ENCODE measurements around the gene OR4C5.
"Not testable (repeated sequence)": the region's sequence is repeated elsewhere in the genome, so short reads cannot be mapped to it uniquely, and the experiment has no call there.

Gene OR4C5

GRCh38 chr11:48366365-48366764 is at the start of gene OR4C5:
Gene OR4C5 (minus strand): TSS chr11:48366465. CDS start chr11:48366465, 0 bp downstream.
- DNase-seq (ENCODE audit: low read depth): no peak

GRCh38 chr11:48384670-48385069 is 18.4 kb upstream of the OR4C5 start:
- DNase-seq (ENCODE audit: low read depth): no peak

DNA sequence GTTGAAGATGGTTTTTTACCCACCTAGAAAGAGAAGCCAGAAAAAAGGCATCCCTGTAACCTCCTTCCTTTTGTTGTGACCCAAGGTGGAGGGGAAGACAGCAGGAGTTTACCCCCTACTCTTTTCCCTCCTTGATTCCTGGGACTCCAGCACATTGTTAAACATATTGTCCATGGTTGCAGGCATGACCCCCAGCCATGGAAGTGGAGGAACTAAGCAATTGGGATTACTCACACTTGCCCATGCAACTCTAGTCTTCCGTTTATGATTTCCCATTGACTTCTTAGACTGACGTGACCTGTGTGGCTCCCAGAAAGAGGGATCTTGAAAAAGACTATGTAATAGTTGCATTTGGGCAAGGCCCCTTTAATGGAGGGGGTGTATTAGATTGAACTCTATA is 17.9 kb upstream of the OR4C5 start:
- DNase-seq (ENCODE audit: low read depth): not testable (repeated sequence)

DNA sequence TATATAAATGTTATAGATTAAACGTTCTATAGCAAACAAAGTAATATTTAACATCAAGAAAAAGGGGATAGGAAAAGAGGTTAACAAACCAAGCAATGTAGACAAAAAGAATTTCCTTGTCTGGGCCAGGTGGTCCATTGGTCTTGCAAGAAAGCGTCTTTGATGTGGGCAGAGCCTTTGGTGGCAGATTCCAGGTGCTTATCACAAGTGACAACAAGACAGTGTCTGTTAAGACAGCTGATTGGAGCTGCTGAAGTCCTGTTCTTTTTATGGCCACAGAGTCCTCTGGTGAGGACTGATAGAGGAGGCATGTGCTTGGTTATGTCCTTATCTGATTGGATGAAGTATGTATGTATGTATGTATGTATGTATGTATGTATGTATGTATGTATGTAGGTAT is 5.0 kb downstream of the OR4C5 start:
- not testable (repeated sequence) for DNase-seq (ENCODE audit: low read depth)

DNA sequence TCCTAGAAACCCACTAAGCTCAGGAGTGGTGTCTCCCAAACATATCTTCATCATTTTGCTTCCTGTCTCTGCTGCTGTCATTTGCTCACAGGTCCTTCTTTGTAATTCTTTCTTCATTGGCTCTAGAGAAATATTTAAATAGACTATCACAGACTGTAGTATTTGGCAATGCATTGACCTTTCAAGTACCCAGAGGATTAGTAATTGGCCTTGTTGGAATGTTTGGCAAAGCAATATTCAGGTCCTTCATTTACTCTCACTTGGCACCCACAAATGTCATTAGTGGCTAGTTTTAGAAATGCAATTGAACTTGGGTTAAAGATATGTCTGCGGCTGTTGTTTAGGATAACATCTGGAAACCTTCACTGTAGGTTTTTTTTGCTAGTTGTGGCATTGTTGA is 11.6 kb downstream of the OR4C5 start:
- DNase-seq (ENCODE audit: low read depth): no peak

GRCh38 chr11:48354013-48354412 is 12.3 kb downstream of the OR4C5 start:
- no peak for DNase-seq (ENCODE audit: low read depth)

DNA sequence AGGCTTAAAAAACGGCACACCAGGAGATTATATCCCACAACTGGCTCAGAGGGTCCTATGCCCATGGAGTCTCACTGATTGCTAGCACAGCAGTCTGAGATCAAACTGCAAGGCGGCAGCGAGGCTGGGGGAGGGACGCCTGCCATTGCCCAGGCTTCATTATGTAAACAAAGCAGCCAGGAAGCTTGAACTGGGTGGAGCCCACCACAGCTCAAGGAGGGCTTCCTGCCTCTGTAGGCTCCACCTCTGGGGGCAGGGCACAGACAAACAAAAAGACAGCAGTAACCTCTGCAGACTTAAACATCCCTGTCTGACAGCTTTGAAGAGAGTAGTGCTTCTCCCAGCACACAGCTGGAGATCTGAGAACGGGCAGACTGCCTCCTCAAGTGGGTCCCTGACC is 20.0 kb downstream of the OR4C5 start:
- not testable (repeated sequence) for DNase-seq (ENCODE audit: low read depth)

GRCh38 chr11:48342505-48342904 is 23.8 kb downstream of the OR4C5 start:
- not testable (repeated sequence) for DNase-seq (ENCODE audit: low read depth)

- DNase-seq (ENCODE audit: low read depth): no peak
These were observed 24.8 kb downstream of the OR4C5 start for GRCh38 chr11:48341466-48341865.

GRCh38 chr11:48324620-48325019 is 41.6 kb downstream of the OR4C5 start, which contains the start of gene OR4C3:
Gene OR4C3 (plus strand): TSS chr11:48324920. CDS start chr11:48325022, 102 bp downstream.
- not testable (repeated sequence) for DNase-seq (ENCODE audit: low read depth)

DNA sequence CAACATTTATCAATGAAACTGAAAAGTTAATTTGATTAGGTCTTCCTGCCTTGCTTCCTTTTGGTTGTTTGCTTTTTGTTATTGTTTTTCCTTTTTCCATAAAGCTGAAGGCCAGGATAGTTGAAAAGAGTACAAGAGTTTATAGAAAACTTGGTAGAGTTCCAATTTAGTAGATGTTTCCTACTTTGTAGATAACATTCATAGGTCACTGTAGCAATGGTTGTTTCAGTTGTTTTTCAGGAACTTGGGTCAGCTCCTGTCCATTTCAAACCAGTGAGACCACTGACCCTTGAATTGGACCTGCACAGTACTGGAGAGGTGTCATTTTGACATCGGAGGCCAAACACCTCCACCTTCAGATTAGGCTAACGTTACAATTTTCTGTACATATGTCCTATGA is 46.5 kb downstream of the OR4C5 start:
- DNase-seq (ENCODE audit: low read depth): not testable (repeated sequence)

Measured in EH (cell line).